Measurements from ENCODE around the gene ENPP7.

GRCh38 chr17:79686476-79686875 is 44.3 kb upstream of the ENPP7 start:
- TF ChIP-seq CTCF (IDR thresholded peaks at IDR 0.05) (no peak), POLR2A (IDR thresholded peaks at IDR 0.05) (no peak)
